NCI-H226 (cell line): ENCODE measurements around the gene GAP43.

Experiments used
- DNase-seq: peaks from one replicate; pipeline ENCODE4 v3.0.0-alpha.2; 2015

Gene GAP43, protein sequence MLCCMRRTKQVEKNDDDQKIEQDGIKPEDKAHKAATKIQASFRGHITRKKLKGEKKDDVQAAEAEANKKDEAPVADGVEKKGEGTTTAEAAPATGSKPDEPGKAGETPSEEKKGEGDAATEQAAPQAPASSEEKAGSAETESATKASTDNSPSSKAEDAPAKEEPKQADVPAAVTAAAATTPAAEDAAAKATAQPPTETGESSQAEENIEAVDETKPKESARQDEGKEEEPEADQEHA

DNA sequence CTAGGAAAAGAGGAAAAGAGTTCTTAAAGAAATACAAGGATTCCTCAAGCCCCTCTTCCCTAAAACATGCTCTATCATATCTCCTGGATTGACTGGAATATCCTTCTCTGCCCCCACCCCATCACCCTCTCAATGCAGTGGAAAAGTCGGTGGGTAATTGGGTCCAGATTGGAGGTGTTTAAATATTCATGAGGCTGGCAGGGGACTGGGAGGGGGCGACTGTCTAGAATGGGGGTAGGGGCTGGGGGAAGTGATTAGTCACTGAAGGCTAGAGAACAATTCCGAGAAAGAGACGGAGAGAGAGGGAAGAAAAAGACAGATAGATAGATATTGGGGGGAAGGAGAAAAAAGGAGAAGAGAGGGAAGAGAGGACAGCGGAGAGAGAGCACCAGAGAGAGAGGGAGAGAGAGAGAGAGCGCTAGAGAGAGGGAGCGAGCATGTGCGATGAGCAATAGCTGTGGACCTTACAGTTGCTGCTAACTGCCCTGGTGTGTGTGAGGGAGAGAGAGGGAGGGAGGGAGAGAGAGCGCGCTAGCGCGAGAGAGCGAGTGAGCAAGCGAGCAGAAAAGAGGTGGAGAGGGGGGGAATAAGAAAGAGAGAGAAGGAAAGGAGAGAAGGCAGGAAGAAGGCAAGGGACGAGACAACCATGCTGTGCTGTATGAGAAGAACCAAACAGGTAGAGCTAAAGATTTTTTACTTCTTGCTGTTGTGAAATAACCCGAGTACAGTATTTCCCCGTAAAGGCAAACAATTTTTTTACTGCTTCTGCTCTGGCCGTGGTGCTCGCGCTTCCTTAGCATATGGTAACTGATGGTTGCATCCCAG lies at the start of gene GAP43:
Gene GAP43 (plus strand): TSS at position 467 of the 825 bp plus-strand sequence. CDS start 180 bp downstream, at position 647.
- DNase-seq = peak; percentile 56

GRCh38 chr3:115576325-115576875 lies 46.9 kb upstream of the GAP43 start:
- no peak for DNase-seq

GRCh38 chr3:115577000-115577399 lies 46.3 kb upstream of the GAP43 start:
- DNase-seq = no peak

DNA sequence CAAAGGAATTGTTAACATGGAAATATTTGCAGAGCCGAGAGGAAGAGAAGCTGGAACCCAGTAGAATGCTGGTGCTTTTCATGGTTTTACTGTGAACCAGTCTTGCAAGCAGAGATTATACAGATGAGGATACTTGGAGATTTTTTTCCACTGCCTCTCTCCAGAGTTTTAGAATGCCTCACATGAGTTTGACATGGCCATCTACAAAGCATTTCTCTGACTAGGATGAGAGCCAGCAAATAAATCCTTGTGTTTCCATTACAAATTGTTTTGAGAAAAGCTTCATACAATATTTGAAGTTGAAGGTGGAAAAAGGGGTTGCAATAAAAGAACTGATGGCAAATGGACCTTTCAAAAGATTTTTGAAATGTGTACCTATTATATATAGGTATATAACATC lies 45.0 kb upstream of the GAP43 start:
- no peak for DNase-seq

DNA sequence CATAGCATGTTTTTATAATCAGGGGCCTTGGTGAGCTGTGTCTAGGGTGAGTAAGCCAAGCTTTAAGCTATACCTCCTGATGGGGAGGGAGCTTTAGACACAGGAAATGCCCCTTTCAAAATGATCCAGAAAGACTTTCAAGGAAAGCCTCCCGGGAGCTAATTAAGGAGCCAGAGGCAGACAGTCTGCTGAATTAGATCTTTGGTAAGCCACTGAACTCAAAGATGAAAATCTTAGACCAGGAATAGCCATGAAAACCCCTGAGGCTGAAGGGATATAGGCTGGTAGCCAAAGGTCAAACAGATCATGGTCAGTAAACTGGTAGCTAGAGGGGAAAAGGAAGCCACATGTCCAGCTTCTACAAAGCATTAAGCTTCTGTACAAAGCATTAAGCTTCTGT lies 42.7 kb upstream of the GAP43 start:
- DNase-seq = no peak

DNA sequence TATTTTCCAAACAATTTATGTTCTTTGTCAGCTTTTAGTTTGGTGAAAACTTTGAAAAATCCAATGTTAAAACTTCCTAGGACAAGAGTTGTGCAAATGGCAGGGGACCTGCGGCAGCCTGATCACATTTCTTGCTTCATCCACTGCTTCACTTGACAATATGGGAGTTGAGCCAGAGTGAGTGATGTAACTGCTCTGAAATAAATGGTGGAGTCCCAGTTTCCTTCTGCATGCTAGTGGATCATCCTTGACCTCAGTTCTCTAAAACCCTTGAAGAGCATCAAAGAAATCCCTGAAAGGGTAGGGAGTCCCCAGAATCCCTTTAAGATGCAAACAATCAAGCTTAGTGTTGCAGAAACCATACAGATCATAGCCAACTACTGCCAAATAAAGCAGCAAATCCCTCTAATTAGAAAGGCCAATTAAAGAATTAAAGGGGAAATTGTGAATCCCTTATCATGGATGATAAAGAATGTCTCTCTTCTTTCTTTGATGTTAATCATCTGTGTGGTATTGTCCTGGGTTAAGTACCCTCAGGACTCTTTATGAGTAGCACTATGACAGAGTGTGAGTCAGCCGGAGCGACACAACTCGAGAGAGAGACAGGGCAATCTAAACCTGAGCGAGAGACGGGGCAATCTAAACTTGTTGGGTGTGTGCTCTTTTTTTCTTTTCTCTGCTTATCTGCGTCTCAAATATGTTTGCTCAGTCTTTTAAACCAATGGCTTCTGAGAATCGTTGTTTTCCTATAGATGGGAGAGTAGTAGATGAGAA lies 41.8 kb upstream of the GAP43 start:
- no peak for DNase-seq

GRCh38 chr3:115588201-115589115 lies 34.9 kb upstream of the GAP43 start:
- no peak for DNase-seq

DNA sequence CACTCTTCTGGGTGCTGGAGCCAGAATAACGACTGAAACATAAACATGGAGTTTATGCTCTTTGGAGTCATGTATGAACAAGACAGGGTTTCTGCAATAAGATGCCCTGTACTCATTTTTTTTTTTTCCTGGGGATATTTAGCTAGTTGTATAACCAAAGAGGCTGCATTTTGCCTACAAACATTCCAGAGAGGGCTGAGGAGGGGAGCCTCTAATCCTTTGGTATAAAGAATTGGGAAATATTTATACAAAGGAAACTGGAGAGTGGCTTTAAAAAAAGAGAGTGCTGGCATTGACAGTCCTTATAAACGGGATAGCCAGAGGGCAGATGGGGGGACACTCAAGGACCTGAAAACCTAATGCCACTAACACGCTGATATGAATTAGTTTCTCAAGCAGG lies 32.4 kb upstream of the GAP43 start:
- no peak for DNase-seq

GRCh38 chr3:115595611-115596275 lies 27.6 kb upstream of the GAP43 start:
- no peak for DNase-seq

- no peak for DNase-seq
Observed at GRCh38 chr3:115598216-115598615, 25.1 kb upstream of the GAP43 start.

DNA sequence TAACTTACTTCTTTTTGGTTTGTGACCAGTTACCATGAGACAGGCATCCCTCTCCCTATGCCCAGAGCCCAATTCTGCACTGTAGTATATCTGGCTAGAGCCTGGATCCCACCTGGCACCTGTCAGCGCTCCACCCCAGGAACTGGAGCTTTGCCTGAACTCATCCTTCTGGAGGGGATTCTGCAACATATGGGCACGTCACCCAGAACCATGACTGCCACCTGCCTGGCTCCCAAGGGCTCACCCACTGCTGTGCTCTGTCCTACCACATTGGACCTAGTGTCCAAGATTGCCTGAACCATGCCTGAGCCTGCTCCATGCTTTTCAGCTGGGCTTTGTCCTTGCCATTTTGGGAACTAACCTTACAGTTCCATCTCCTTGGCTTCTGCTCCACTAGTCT lies 21.1 kb upstream of the GAP43 start:
- no peak for DNase-seq

- DNase-seq = no peak
Observed at GRCh38 chr3:115611630-115612029, 11.7 kb upstream of the GAP43 start.

DNA sequence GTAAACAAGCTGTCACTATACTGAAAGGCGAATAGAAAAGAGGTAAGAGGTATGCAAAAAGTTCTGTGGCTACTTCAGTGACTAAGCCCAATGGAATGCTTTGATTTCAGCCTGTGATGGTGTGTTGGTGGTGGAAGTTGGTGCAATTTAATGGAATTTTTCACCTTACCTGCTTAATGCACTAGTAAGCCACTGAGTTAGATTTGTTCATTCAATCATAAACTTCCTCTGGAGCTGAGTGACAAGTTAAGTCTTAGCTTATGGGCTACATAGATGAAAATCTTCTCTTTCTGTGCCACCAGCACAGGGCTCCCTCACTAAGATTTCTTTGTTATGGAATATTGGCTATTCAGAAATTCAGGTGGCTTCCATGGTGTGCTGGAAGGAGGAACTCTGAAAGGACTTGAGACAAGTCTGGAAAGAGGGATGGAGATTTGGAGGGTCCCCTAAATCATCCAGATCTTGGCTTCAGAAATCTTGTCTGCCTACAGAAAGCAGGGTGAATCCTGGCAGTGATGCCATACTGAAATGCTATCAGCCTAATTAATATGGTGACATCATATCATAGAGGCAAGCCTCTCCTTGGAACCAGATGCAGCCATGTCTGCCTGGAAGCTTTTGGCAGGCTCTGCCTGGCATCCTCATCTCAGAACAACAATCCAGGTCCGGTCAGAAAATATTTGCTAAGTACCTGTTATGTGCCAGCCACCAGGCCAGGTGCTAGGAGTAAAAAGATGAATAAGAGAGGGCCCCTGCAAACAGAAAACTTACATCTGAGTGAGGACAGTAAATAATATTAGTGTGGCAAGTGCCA lies 8.1 kb upstream of the GAP43 start:
- DNase-seq = peak; percentile 70

DNA sequence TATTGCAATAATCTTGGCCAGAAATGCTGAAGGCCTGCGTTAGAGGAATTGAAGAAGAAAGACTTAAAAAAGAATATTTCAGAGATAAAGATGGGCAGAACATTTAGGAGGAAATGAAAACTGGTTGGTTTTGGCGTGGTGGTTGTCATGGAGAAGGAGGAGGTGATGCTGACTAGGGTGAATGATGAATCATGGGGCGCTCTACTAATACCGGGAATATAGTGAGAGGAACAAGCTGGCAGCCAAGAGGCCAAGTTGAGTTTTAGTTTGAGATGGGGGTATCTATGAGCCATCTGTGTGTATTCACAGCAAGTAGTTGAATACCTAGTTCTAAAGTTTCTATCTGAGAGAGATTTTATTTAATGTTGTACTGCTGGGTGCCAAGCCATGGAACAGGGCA lies 6.8 kb upstream of the GAP43 start:
- DNase-seq = no peak

DNA sequence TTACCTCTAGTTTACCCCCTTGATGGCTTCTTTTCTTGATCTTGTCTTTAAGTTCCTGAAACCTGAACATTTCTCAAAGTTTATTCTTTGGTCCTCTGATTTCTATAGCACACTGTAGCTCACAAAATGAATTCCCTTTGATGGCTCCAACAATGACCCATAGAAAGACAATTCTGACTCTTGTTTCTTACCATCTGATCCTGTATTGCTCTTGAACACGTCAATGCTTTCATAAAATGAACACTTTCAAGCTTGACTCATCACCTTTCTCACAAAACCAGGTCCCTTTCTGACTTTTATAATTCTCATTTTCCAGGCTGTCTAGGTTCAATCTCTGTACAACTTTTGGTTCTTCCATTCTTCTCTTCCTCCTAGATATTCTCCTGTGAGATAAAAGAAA lies 5.7 kb upstream of the GAP43 start:
- no peak for DNase-seq

DNA sequence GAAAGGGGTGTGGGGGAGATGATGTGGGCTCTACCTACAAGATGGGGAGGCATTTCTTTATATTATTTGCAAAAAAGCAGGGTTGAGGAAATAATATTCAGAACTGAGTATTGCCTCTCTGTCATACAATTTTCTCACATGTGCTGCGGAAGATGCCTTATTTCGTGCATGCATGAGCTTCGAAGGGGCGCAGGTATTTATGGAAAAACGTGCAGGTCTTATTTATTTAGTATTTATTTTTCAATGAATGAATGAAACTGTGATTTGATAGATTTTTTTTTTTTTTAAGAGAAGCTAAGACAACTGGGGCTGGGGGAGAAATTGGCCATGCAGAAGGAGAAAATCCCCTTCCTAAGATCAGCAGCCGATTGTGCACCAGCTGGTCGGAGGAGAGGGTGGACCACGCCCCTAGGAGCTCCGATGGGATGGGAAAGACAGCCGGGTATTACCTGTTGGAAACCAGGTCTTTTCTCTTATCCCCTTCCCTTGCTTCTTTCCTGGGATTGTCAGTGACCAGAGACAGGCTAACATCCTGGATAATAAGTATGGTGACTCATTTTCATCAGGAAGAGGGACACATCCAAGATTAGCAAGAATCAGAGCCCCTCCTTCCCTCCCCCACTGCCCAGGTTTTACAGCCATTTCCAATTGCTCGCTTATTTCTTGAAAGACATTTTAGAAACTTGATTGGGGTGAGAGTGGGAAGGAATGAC lies 875 bp downstream of the GAP43 start:
- no peak for DNase-seq

- no peak for DNase-seq
Observed at GRCh38 chr3:115624901-115625300, 1.6 kb downstream of the GAP43 start.

- no peak for DNase-seq
Observed at GRCh38 chr3:115626006-115626409, 2.7 kb downstream of the GAP43 start.

DNA sequence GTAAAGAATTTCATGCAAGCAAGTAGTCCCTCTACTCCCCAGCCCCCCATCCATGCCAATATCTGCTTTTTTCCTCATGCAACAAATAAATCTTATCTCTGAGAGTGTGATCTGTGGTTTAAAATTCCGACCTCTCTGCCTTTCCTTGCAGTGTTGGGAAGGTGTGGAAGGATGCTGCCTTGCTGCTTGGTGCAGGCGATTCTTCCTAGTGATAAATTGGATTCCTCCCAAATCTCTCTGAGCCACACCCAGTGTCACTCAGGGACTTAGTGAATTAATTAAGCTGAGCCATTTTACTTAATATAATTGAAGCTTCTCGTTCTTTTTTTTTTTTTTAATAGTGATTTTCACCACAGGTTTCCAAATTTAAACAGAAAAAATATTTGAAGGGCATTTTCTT lies 3.4 kb downstream of the GAP43 start:
- no peak for DNase-seq
